Thyroid gland (tissue), 4 donors: ENCODE measurements around the gene OPN3. TPM values are rescaled to one million over a fixed set of nuclear protein-coding genes. Genes with fewer than 3 reads are reported as not detected.

Experiments
- DNase-seq, 2 donors: peaks; one replicate each; pipeline ENCODE4 v3.0.0-alpha.2; 2019
- H3K27ac ChIP-seq, 3 donors: fragments of 200-600 bp; sonication (generic); 1 replicate in 2 of 3; 2 replicates in 1 of 3; pipeline ENCODE4 v1.5.1; 2016 to 2019; ENCODE audit warnings: mild to moderate bottlenecking in 1 of 3, moderate library complexity in 1 of 3
- H3K27me3 ChIP-seq: fragments of 200-600 bp; sonication (generic); one replicate; pipeline ENCODE4 v1.5.1; 2019
- H3K36me3 ChIP-seq, 2 donors: fragments of 200-600 bp; sonication (generic); one replicate each; pipeline ENCODE4 v1.5.1; 2016 to 2019
- H3K4me1 ChIP-seq, 2 donors: fragments of 200-600 bp; sonication (generic); one replicate each; pipeline ENCODE4 v1.5.1; 2017 to 2019
- H3K4me3 ChIP-seq, 3 donors: fragments of 200-600 bp; sonication (generic); replicated peaks in 1 of 3; 1 replicate in 2 of 3; 2 replicates in 1 of 3; pipeline ENCODE4 v1.5.1; 2016; ENCODE audit warnings: mild to moderate bottlenecking in 1 of 3
- H3K9me3 ChIP-seq: fragments of 200-600 bp; sonication (generic); one replicate; pipeline ENCODE4 v1.5.1; 2017
- CTCF ChIP-seq, 6 experiments: fragments of 200-600 bp in 3 of 6; fragments of 450-650 bp in 3 of 6; sonication (generic) in 3 of 6; IDR thresholded peaks; one replicate each; pipeline ENCODE4 v1.5.1; 2016 to 2019; ENCODE audit warnings: antibody characterized with exemption in 6 of 6, mild to moderate bottlenecking in 2 of 6, inconsistent platforms in 1 of 6, moderate library complexity in 1 of 6
- POLR2A ChIP-seq, 2 donors: fragments of 450-650 bp; IDR thresholded peaks; one replicate each; pipeline ENCODE4 v1.6.1; 2017; ENCODE audit warnings: antibody characterized with exemption in 2 of 2, mild to moderate bottlenecking in 2 of 2, moderate library complexity in 1 of 2
- WGBS, 2 donors: methylation state at CpG; one replicate each; pipeline ENCODE4 v1.1.5; 2017; 5-methylcytosine and 5-hydroxymethylcytosine counted together
- intact Hi-C: fragments of 100-400 bp; cut with DNase I; formaldehyde crosslinking; loops from one replicate; pipeline ENCODE4 v1.15.1; 2023
- total RNA-seq, 4 donors: library from RNA; depleted of rRNA; stranded (reverse); fragments of >200 nt; gene quantifications; one replicate each; pipeline ENCODE4 v1.2.3, GENCODE V29; 2016

The OPN3 gene
- total RNA-seq, 4 donors from 2014 or later: 19.2 to 45.0 (median 31.3) TPM

GRCh38 chr1:241596633-241597032, 43.5 kb downstream of the OPN3 start:
- no peaks in the 10 kb centered on the region for H3K9me3 ChIP-seq
- no peaks in the 10 kb centered on the region for H3K27me3 ChIP-seq
- peaks cover 4 to 7% of the 10 kb centered on the region in 2 donors for H3K4me1 ChIP-seq
- intact Hi-C loops: no loop called here
- DNase-seq: no peak
- H3K36me3 ChIP-seq: no peaks in the 10 kb centered on the region
- H3K4me3 ChIP-seq: no peak overlapping the region
- 91 to 94% methylated on average over 6 of the region's 6 CpGs for WGBS, 2 donors
- no peak overlapping the region for H3K27ac ChIP-seq
- TF ChIP-seq POLR2A (IDR thresholded peaks at IDR 0.05) (no peak), CTCF (IDR thresholded peaks at IDR 0.05) (no peak)

GRCh38 chr1:241593186-241593585, 47.0 kb downstream of the OPN3 start:
- Histone ChIP-seq H3K4me3 (no peak overlapping the region), H3K36me3 (no peaks in the 10 kb centered on the region), H3K9me3 (no peaks in the 10 kb centered on the region), H3K27ac (no peak overlapping the region), H3K4me1 (peaks cover under 1% of the 10 kb centered on the region in 2 donors), H3K27me3 (no peaks in the 10 kb centered on the region)
- intact Hi-C loops: no loop called here
- no peak for DNase-seq
- 90 to 93% methylated on average over 1 of the region's 1 CpG for WGBS, 2 donors
- TF ChIP-seq CTCF (IDR thresholded peaks at IDR 0.05): no peak
- no peak for TF ChIP-seq POLR2A (IDR thresholded peaks at IDR 0.05)

- no peaks in the 10 kb centered on the region for H3K9me3 ChIP-seq
- TF ChIP-seq POLR2A (IDR thresholded peaks at IDR 0.05) (no peak), CTCF (IDR thresholded peaks at IDR 0.05) (no peak)
- no peak for DNase-seq
- no peak overlapping the region for H3K27ac ChIP-seq
- H3K4me1 ChIP-seq: no peaks in the 10 kb centered on the region
- no peaks in the 10 kb centered on the region for H3K36me3 ChIP-seq
- 94 to 96% methylated on average over 3 of the region's 3 CpGs for WGBS, 2 donors
- intact Hi-C loops: no loop called here
- H3K4me3 ChIP-seq: no peak overlapping the region
- H3K27me3 ChIP-seq: no peaks in the 10 kb centered on the region
Observed at GRCh38 chr1:241592273-241592958, 47.8 kb downstream of the OPN3 start.

GRCh38 chr1:241591736-241592135, 48.4 kb downstream of the OPN3 start:
- H3K27ac ChIP-seq: no peak overlapping the region
- TF ChIP-seq CTCF (IDR thresholded peaks at IDR 0.05) (no peak), POLR2A (IDR thresholded peaks at IDR 0.05) (no peak)
- no peak overlapping the region for H3K4me3 ChIP-seq
- 84 to 93% methylated on average over 5 of the region's 5 CpGs for WGBS, 2 donors
- H3K9me3 ChIP-seq: no peaks in the 10 kb centered on the region
- H3K4me1 ChIP-seq: no peaks in the 10 kb centered on the region
- H3K27me3 ChIP-seq: no peaks in the 10 kb centered on the region
- DNase-seq: no peak
- intact Hi-C loops: no loop called here
- no peaks in the 10 kb centered on the region for H3K36me3 ChIP-seq

- intact Hi-C loops: no loop called here
- Histone ChIP-seq H3K4me3 (no peak overlapping the region), H3K27ac (no peak overlapping the region), H3K4me1 (no peaks in the 10 kb centered on the region), H3K9me3 (no peaks in the 10 kb centered on the region), H3K36me3 (no peaks in the 10 kb centered on the region), H3K27me3 (no peaks in the 10 kb centered on the region)
- no peak for DNase-seq
- TF ChIP-seq POLR2A (IDR thresholded peaks at IDR 0.05) (no peak), CTCF (IDR thresholded peaks at IDR 0.05) (no peak)
Observed at GRCh38 chr1:241591317-241591716, 48.9 kb downstream of the OPN3 start.
